ENCODE data around the gene SFMBT1.

The SFMBT1 gene

GRCh38 chr3:52925405-52926313 lies 120.2 kb downstream of the SFMBT1 start:
- no peak for DNase-seq (ENCODE audit: low read depth in 1 of 2, low spot score in 1 of 2)

GRCh38 chr3:52923963-52924362 lies 121.9 kb downstream of the SFMBT1 start:
- no peak for DNase-seq (ENCODE audit: low read depth in 1 of 2, low spot score in 1 of 2)

- DNase-seq (ENCODE audit: low read depth in 1 of 2, low spot score in 1 of 2): no peak
Observed at GRCh38 chr3:52920841-52921240, 125.0 kb downstream of the SFMBT1 start.

- DNase-seq (ENCODE audit: low read depth in 1 of 2, low spot score in 1 of 2): no peak
Observed at GRCh38 chr3:52917044-52917443, 128.8 kb downstream of the SFMBT1 start.

- no peak for DNase-seq (ENCODE audit: low read depth in 1 of 2, low spot score in 1 of 2)
Observed at GRCh38 chr3:52915294-52915693, 130.6 kb downstream of the SFMBT1 start.

- DNase-seq (ENCODE audit: low read depth in 1 of 2, low spot score in 1 of 2): no peak
Observed at GRCh38 chr3:52912885-52913731, 132.8 kb downstream of the SFMBT1 start.

- DNase-seq (ENCODE audit: low read depth in 1 of 2, low spot score in 1 of 2): no peak
Observed at GRCh38 chr3:52910823-52911222, 135.1 kb downstream of the SFMBT1 start.

- no peak for DNase-seq (ENCODE audit: low read depth in 1 of 2, low spot score in 1 of 2)
Observed at GRCh38 chr3:52907497-52907896, 138.4 kb downstream of the SFMBT1 start.

GRCh38 chr3:52904552-52904951 lies 141.3 kb downstream of the SFMBT1 start:
- no peak for DNase-seq (ENCODE audit: low read depth in 1 of 2, low spot score in 1 of 2)

GRCh38 chr3:52904000-52904399 lies 141.9 kb downstream of the SFMBT1 start:
- DNase-seq (ENCODE audit: low read depth in 1 of 2, low spot score in 1 of 2): no peak

GRCh38 chr3:52897130-52898122 lies 148.4 kb downstream of the SFMBT1 start, which contains the start of gene STIMATE:
STIMATE (minus strand) TSS chr3:52897548; CDS start chr3:52897450, 98 bp downstream.
- DNase-seq (ENCODE audit: low read depth in 1 of 2, low spot score in 1 of 2): peak; percentile 78 to 80

- no peak for DNase-seq (ENCODE audit: low read depth in 1 of 2, low spot score in 1 of 2)
Observed at GRCh38 chr3:52896613-52897012, 149.3 kb downstream of the SFMBT1 start.

- no peak for DNase-seq (ENCODE audit: low read depth in 1 of 2, low spot score in 1 of 2)
Observed at GRCh38 chr3:52896151-52896550, 149.7 kb downstream of the SFMBT1 start.

GRCh38 chr3:52895418-52895817 lies 150.5 kb downstream of the SFMBT1 start:
- DNase-seq (ENCODE audit: low read depth in 1 of 2, low spot score in 1 of 2): no peak

GRCh38 chr3:52894756-52895155 lies 151.1 kb downstream of the SFMBT1 start:
- no peak for DNase-seq (ENCODE audit: low read depth in 1 of 2, low spot score in 1 of 2)

GRCh38 chr3:52893723-52894122 lies 152.2 kb downstream of the SFMBT1 start:
- no peak for DNase-seq (ENCODE audit: low read depth in 1 of 2, low spot score in 1 of 2)

- DNase-seq (ENCODE audit: low read depth in 1 of 2, low spot score in 1 of 2): no peak
Observed at GRCh38 chr3:52892625-52893311, 153.1 kb downstream of the SFMBT1 start.

GRCh38 chr3:52892290-52892624 lies 153.6 kb downstream of the SFMBT1 start:
- DNase-seq (ENCODE audit: low read depth in 1 of 2, low spot score in 1 of 2): no peak

- no peak for DNase-seq (ENCODE audit: low read depth in 1 of 2, low spot score in 1 of 2)
Observed at GRCh38 chr3:52891615-52892081, 154.2 kb downstream of the SFMBT1 start.

GRCh38 chr3:52891164-52891563 lies 154.7 kb downstream of the SFMBT1 start:
- no peak for DNase-seq (ENCODE audit: low read depth in 1 of 2, low spot score in 1 of 2)
